HG03097 (cell line): ENCODE measurements around the gene GPR35.
A peak's percentile ranks its signal among the peaks of the same experiment; 100 is the strongest.

Source experiments
- ATAC-seq: cut with Tn5 transposase; IDR thresholded peaks from one replicate; pipeline ENCODE4 v1.9.1; 2021; ENCODE audit not compliant: unreplicated experiment, low FRiP score

The GPR35 gene, protein sequence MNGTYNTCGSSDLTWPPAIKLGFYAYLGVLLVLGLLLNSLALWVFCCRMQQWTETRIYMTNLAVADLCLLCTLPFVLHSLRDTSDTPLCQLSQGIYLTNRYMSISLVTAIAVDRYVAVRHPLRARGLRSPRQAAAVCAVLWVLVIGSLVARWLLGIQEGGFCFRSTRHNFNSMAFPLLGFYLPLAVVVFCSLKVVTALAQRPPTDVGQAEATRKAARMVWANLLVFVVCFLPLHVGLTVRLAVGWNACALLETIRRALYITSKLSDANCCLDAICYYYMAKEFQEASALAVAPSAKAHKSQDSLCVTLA

DNA sequence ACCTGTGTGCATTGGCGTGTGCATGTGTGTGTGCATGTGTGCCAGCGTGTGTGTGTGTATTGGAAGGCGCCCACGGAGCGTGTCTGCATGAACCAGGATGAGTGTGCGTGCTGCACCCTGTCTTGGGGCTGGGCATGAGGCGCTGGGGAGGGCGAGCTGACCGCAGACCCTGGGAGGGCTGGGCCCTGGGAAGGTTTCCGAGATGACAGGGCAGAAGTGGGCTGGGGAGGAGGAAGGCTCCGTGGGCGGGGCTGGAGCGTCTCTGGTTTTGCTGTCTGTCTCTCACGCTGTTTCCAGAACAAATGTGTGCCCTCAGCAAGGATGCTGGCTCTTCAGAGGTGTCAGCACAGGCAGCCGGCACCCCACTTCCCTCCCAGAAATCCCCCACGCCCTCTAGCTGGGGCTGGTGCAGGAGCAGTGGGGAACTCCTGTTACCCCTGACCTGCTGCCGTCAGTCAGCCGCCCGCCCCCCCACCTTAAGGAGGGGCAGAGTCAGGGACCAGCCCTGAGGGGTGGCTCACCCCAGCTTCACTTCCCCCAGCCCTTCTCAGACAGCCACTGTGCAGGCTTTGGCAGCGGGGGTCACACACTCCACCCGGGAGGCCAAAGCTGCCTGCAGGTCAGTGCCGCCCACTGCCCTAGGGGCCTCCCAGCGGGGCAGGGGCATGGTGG lies at the start of gene GPR35:
GPR35 (plus strand) TSS at position 531 of the 672 bp plus-strand sequence. CDS start 4,473 bp downstream, outside the sequence.
- no peak for ATAC-seq

DNA sequence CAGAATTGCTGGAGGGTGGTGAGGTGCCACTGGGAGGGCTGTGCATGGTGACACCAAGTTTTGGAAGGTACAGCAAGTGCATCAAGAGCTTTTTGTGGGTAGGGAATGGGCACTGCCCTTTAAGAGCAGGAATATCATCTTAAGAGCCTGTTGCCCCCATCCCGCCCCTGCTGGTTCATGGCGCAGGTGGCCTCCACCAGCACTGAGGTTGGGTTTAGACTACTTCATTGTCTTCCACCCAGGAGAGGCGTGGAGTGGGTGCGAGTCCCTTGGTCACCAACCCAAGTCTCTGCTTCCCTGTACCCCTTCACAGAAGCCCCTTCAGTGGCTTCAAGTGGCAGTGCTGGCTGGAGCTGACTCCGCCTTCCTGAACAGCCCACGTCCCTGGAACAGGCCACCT lies 49.2 kb upstream of the GPR35 start:
- no peak for ATAC-seq

DNA sequence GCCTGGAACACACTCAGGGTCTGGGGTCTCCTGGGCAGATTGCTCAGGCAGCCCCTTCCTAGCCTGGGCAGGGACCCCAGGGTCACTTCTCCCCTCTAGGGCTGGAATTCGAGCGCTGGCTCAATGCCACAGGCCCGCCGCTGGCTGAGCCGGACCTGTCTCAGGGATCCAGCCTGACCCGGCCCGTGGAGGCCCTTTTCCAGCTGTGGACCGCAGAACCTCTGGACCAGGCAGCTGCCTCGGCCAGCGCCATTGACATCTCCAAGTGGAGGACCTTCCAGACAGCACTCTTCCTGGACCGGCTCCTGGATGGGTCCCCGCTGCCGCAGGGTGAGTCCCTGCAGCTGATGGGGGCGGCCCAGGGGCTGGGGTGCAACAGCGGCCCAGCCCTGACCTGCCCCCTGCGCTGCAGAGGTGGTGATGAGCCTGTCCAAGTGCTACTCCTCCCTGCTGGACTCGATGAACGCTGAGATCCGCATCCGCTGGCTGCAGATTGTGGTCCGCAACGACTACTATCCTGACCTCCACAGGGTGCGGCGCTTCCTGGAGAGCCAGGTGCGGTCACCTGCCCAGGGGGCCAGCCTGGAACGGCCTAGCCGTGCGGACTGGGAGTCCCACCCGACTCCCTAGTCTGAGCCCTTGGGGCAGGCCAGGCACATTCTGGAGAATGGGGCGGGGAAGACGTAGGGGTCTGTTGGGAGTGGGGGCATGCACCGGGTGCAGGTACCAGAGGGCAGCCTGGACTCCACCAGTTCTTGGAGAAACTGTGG lies 48.7 kb upstream of the GPR35 start:
- ATAC-seq = no peak

- no peak for ATAC-seq
These were observed 47.8 kb upstream of the GPR35 start for GRCh38 chr2:240577281-240578109.

- ATAC-seq = no peak
These were observed 47.2 kb upstream of the GPR35 start for GRCh38 chr2:240578110-240578450.

DNA sequence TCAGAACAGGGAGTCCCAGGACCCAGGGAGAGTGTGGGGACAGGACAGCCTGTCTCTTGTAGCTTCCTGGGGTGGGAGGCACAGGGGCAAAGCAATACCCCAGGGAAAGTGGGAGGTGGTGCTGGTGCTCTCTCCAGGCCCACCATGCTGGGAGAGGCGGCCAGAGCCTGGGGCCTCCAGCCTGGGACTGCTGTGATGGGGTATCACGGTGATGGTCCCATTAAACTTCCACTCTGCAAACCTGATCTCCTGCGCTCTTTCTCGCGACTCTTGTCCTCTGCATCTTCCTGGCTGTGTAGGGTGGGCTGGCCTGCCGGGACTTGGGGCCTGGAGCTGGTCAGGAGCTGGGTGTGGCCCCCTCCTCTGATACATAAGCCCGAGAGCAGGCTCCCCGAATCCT lies 46.8 kb upstream of the GPR35 start:
- ATAC-seq = no peak

- no peak for ATAC-seq
These were observed 46.1 kb upstream of the GPR35 start for GRCh38 chr2:240579071-240579762.

DNA sequence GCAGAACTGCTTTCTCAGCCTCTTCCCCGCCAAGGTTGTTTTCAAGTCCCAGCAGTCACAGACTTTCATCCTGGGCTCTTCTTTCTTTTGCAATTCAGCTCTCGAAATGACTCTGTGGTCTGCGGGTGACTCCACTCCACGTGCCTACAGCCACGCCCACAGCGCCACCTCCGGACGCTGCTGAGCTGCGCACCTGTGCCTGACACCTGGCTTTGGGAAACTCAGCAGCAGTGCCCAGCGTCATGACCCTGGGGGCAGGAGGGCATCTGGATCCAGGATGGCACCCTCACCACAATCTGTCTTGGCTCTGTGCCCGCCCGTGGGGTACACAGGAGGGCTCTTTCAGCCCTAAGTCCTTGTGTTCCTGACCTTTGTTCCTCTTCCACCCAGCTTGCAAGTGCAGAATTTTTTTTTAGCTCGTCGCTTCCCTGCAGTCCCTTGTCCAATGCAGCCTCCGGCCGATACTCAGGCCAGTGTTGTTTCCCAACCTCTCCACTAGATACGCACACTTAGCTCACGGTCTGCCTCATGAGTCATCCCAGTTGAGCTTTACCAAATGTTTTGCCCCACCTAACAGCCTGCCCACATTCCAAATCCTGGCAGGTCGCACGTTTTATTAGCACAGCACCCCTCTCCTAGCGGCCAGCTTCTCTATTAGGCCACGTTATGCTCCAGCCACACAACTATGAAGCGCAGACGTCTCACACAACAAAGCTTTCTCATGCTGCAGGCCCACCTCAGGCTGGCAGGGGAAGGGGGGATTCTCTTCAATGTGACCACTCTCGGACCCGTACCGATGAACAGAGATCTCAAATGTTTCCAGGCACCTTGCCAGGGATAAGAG lies 45.3 kb upstream of the GPR35 start:
- no peak for ATAC-seq

GRCh38 chr2:240581811-240582210 lies 43.5 kb upstream of the GPR35 start:
- no peak for ATAC-seq

DNA sequence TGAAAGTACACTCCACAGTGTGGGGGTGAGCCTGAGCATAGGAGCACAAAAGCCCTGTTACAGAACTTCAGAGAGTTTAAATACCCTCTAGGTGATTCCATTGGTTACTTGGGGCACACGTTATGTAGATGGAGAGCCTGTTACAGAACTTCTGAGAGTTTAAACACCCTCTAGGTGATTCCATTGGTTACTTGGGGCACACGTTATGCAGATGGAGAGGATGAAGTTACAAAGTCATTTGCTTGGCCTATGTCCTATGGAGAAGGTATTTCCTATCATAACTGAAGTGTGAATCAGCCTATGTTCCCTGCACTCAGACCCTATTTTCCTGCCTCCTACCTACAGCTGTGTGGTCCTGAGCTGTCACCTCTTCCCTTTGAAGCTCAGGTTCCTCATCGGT lies 42.5 kb upstream of the GPR35 start:
- ATAC-seq = no peak

DNA sequence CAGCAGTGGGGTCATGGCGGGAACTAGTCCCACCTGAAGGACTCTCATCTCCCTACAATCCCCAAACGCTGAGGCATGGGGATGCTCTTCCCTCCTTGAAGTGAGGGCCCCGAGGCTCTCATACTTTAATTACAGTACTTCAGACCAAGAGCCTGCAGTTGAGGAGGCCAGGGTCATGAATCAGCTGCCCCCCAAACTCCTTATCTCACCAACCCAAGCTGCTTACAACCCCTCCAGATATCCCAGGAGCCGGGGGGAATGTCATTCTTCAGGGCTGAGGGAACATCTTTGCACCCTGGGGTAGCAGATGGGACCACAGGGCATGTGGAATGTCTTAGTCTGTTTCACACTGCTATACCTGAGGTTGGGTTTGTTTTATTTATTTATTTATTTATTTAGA lies 41.5 kb upstream of the GPR35 start:
- no peak for ATAC-seq

- ATAC-seq = peak; percentile 32
These were observed 40.7 kb upstream of the GPR35 start for GRCh38 chr2:240584486-240585031.

- ATAC-seq = peak; percentile 28
These were observed 40.2 kb upstream of the GPR35 start for GRCh38 chr2:240585101-240585500.

DNA sequence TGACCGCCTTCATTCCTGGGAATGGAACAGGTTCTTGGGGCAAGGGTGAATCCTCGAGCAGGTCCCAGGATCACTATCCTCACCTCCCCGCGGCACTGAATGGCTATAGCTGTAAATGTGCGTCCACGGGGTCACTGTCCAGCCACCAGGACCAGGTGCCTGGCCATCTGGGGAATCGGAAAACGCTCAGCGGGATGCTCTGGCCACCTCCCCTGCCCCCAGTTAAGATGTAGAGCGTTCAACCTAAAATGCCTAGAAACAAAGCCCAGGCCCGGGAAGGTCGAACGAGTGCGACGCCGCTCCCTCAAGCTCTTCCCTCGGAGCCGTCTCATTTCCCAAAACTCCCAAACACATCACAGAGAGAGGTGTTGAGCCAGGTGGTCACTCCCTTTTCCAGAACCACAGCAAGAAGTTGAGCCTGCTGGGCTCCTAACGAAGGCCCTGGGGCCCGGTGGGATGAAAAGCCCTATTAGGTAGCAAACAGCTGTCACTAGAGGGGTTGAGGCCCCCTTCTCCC lies 39.5 kb upstream of the GPR35 start:
- ATAC-seq = no peak

GRCh38 chr2:240586198-240586918 lies 38.9 kb upstream of the GPR35 start, which contains the start of gene CAPN10:
CAPN10 (plus strand) TSS chr2:240586734; CDS start chr2:240586912, 178 bp downstream.
- ATAC-seq = peak; percentile 65

- ATAC-seq = peak; percentile 2
These were observed 38.1 kb upstream of the GPR35 start for GRCh38 chr2:240586919-240587800.
